Stimulated activated CD4-positive, alpha-beta T cell treated with anti-CD3 and anti-CD28 coated beads, Interleukin-12 subunit alpha, Interleukin-12 subunit beta, amount 100 ng/mL, for 48 hours (primary cell): ENCODE results near the gene FTCDNL1.

Source experiments
- DNase-seq, 3 donors: peaks; one replicate each; pipeline ENCODE4 v3.0.0-alpha.2; 2020; ENCODE audit warnings: low read depth in 2 of 3, low spot score in 1 of 3

The FTCDNL1 gene

DNA sequence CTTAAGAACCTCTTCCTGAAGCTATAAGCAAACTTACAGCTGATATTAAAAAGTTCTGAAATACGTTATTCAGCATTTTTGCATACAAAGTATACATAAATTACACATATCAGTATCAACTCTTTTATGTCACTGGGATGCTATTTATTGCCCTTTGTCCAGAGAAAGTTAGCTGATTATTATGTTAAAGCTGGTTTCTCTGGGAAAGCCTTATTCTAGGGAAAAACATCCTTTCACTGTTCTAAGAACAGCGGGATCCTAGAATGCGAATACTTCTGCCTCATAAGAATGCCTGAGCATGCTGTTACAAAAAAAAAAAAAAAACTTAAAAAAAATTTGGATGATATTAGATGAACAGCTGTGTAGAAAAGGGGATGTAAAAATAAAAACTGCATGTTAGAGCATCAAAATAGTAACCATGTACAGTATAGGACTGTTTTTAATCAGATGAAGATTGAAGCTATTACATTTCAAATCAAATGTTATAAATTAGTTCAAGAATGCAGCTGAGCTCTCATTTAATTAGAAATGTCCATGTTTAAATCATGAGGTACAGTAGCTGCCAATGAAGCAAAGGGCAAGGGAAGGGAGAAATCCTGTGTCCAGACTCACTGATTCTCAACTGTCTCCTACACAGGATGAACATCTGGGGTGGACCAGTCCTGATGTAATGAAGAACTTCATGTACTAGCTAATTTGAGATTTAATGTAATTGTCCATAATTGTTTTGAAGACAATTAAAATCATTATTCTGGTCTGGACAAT lies 8.2 kb downstream of the FTCDNL1 start:
- DNase-seq = no peak

DNA sequence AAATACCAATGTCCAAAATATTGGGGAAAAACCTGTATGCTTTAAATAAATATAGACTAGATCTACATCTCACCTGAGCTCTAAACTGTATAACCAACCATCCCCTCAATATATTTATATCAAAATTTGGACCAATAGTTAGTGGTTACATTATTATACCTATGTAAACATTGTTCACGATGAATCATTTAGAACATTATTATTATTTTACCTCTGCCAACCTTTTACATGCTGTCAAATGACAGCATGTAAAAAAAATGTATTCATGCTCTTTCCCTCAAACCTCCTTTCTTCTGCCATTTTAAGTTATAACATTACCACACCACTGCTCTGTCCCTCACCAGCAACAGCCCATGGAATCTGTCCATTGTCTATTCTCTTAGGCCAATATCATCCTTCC lies 9.6 kb downstream of the FTCDNL1 start:
- no peak for DNase-seq

GRCh38 chr2:199838399-199838798 lies 12.6 kb downstream of the FTCDNL1 start:
- DNase-seq = no peak

- DNase-seq = no peak
Observed at GRCh38 chr2:199836943-199837342, 14.0 kb downstream of the FTCDNL1 start.

DNA sequence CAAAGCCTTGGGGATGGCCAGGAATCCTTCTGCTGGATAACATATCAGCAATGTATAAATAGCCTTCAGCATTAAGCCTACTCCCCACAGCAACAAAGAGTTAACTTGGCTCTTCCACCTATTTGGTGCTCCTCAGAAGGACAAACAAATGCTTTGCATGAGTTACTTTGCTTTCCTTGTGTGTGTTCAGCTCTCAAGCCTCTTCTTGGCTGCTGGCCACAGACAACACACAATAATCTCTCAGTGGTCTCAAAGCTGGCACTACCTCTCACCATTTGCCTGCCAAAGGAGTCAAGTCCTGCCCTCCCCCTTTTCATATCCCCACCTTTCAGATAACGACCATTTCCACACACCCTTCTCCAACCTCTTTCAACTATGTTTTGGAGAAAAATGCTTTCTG lies 17.5 kb downstream of the FTCDNL1 start:
- DNase-seq = no peak

- no peak for DNase-seq
Observed at GRCh38 chr2:199830531-199830930, 20.5 kb downstream of the FTCDNL1 start.

- DNase-seq = no peak
Observed at GRCh38 chr2:199829628-199830027, 21.4 kb downstream of the FTCDNL1 start.

DNA sequence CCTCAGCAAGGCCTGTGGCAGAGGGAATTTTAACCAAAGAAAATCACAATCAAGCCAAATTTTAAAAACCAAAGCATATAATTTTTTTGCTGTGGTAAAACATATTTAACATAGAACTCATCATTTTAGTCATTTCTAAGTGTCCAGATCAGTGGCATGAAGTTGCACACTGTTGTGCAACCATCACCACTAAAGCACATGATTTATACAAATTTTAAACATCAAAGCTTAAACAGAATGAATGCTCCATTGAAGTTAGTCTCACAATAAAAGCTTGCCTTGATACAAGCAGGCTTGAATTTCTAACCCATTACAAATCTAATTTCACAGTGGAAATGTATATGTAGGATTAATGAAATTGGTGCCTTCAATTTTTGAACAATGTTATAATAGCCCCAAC lies 31.2 kb downstream of the FTCDNL1 start:
- DNase-seq = no peak

DNA sequence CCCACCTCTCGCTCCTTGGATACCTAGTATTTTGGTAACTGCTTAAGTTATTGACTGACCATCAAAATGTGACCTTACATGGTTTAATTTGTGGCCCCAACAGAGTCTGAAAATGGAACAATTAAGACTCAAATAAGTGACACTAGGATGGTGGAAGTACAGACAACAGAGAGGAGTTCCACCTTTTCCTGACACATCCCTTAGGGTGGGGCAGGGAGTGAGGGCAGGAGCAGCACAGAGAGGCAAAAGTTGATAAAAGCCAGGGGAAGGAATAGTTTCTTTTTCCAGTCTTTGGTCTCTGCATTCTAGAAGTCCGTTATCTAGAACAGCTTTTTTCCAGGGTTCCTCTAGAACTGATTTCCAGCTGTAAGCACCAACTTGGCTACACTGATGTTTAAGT lies 32.2 kb downstream of the FTCDNL1 start:
- no peak for DNase-seq

DNA sequence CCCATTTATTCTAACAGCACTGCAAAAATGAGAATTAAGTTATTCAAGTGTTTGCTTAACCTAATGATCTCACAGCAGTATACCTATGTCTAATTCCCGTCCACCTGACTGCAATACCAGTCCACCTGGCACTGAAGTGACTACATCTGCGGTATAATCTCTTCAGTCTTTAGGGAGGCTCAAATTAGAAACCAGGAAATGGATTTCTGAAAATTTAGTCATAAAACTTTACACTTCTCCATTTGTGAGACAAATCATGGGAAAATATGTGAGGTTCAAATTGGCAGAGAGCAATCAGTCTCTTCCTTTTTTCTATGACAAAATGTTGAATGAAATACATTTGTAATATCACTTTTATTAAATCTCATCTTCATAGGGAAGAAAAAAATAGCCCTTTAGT lies 33.0 kb downstream of the FTCDNL1 start:
- DNase-seq = no peak

GRCh38 chr2:199814817-199815211 lies 36.2 kb downstream of the FTCDNL1 start:
- DNase-seq = no peak

DNA sequence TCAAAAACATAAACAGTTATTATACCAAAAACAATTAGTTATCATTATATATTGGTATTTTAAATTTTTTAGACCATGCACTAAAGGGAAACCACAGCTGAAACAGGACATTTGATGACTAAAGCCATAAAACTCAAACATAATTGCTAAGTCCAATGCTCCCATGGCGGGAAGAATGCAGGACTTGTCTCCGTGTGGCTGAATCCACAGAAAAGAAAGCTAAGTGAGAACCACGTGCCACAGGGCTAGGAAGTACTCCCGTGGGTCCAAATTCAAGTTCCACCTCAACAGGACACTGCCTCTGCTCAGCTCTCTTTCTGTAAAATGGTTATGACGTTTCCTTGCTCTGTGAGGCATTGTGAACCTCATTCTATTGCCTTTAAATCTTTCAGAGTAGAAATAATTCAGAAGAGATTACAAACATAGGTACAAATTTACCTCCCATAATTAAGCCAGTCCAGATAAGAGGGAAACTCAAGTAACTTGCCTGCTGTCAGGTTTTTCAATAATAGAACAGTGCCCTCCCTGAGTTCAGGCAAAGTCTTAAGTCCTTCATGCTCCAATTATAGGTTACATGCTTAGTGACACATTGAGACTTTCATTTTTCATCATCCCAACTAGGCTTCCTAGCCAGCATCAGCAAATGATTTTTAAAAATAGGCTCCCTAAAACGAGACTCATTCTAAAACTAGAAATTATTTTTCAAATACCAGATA lies 36.7 kb downstream of the FTCDNL1 start:
- DNase-seq = no peak

DNA sequence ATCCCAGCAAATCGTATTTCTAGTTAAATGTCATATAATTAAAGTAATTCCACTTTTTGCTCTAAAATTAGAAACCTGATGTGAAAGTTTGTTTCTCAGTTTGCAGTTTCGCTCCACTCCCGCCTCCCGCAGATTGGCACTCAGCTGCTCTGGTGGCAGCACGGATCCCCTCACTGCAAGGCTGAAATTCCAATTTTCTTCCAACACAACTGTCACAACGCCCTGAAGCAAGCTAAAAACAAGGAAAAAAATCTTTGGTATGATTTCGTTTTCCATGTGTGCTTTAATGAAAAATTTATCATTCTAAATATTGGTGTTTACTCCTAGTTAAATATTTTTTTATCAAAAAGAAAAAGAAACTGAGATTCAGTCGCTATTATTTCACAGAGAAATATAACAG lies 38.5 kb downstream of the FTCDNL1 start:
- no peak for DNase-seq

DNA sequence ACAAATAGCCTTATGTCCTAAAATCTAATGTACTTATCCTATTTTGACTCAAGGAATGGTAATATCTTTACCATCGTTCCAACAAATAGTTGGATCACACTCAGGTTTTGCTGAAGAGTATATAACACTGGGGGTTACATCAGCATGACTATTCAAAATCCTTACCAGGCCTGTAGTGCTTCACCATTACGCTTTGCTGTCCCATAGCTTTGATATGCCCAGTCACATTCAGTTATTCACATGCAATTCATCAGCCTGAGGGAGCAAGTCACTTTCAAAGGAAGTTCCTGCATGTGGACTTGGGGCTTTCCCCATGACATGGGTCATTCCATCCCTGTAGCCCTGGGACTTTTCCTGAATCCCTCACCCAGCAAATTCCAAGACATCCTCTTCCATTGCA lies 39.6 kb downstream of the FTCDNL1 start:
- no peak for DNase-seq

- DNase-seq = no peak
Observed at GRCh38 chr2:199810422-199811171, 40.4 kb downstream of the FTCDNL1 start.

DNA sequence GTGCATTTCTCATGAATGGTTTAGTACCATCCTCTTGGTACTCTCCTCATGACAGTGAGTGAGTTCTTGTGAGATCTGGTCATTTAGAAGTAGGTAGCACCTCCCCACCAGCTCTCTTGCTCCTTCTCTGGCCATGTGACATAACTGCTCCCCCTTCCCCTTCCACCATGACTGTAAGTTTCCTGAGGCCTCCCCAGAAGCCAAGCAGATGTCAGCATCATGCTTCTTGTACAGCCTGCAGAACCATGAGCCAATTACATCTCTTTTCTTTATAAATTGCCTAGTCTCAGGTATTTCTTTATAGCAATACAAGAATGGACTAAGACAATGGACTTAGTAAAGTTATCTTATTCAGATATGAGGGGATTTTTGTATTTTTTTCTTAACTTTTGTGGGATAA lies 43.0 kb downstream of the FTCDNL1 start:
- no peak for DNase-seq

GRCh38 chr2:199806179-199806578 lies 44.8 kb downstream of the FTCDNL1 start:
- DNase-seq = no peak

- no peak for DNase-seq
Observed at GRCh38 chr2:199804831-199805230, 46.2 kb downstream of the FTCDNL1 start.

DNA sequence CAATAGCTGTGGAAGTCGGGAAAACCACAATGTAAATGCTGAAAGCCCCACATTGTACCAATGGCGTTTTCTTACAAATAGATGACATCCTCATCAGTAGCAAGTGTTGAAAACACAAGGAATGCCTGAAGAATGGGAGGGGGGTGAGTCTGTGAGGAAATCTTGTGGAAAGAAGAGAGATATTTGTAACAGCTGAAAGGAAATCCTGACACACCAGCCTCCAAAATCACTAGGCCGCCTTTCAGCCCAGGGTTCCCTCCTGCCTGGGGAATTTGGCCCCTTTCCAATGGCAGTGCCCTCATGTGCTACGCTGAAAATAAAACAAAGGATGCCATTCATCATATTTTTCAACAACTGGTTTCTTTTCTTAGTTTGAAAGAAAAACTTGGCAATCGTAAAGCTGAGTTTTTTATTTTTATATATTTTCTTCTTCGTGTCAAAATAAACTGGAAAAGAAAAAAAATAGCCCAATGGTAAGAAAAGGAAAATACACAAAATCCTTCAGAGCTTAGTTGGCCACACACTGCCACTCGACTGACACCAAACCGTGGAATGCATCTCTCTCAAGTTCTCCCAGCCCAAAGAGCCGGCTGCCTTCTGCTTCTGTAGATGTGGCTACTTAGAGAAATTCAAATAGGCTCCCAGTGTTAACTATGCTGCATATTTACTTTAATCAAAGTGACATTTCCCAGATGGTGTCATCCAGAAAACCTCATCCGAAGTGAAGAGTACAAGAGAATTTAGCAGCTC lies 52.0 kb downstream of the FTCDNL1 start:
- DNase-seq = no peak

GRCh38 chr2:199797431-199798403 lies 53.3 kb downstream of the FTCDNL1 start:
- DNase-seq = no peak
